Transverse colon (tissue), 4 donors: Measurements from ENCODE around the gene CRY1. TPM values are rescaled to one million over a fixed set of nuclear protein-coding genes. Genes with fewer than 3 reads are reported as not detected.

Experiments used
- DNase-seq: peaks from one replicate; pipeline ENCODE4 v3.0.0-alpha.2; 2019
- H3K27ac ChIP-seq, 4 donors: fragments of 200-600 bp; sonication (generic); 2 replicates each; pipeline ENCODE4 v1.5.1; 2016 to 2018; ENCODE audit warnings: inconsistent platforms in 4 of 4
- H3K27me3 ChIP-seq: fragments of 200-600 bp; sonication (generic); 2 replicates; pipeline ENCODE4 v1.5.1; 2017; ENCODE audit warnings: inconsistent platforms
- H3K36me3 ChIP-seq, 4 donors: fragments of 200-600 bp; sonication (generic); 2 replicates each; pipeline ENCODE4 v1.5.1; 2017 to 2019; ENCODE audit warnings: inconsistent platforms in 4 of 4
- H3K4me1 ChIP-seq, 4 donors: fragments of 200-600 bp; sonication (generic); 2 replicates each; pipeline ENCODE4 v1.5.1; 2017 to 2020; ENCODE audit warnings: inconsistent platforms in 4 of 4
- H3K4me3 ChIP-seq, 4 donors: fragments of 200-600 bp; sonication (generic); 1 replicate in 1 of 4; 2 replicates in 3 of 4; pipeline versions ENCODE4 v1.5.1 to v1.6.1; 2017 to 2019; ENCODE audit warnings: inconsistent platforms in 4 of 4
- H3K9me3 ChIP-seq, 2 donors: fragments of 200-600 bp; sonication (generic); 2 replicates each; pipeline ENCODE4 v1.5.1; 2017 to 2019; ENCODE audit warnings: inconsistent platforms in 2 of 2
- CTCF ChIP-seq, 5 experiments: fragments of 200-600 bp in 3 of 5; fragments of 450-650 bp in 2 of 5; sonication (generic) in 3 of 5; IDR thresholded peaks; 1 replicate in 2 of 5; 2 replicates in 3 of 5; pipeline ENCODE4 v1.5.1; 2016 to 2017; ENCODE audit warnings: antibody characterized with exemption in 5 of 5, inconsistent platforms in 3 of 5, mild to moderate bottlenecking in 2 of 5, moderate library complexity in 1 of 5
- EP300 ChIP-seq: sonication (generic); formaldehyde crosslinking; IDR thresholded peaks from one replicate; pipeline ENCODE4 v1.6.1; 2017; ENCODE audit warnings: antibody characterized with exemption, low read depth
- POLR2A ChIP-seq: fragments of 450-650 bp; IDR thresholded peaks from one replicate; pipeline ENCODE4 v1.6.1; 2016; ENCODE audit warnings: antibody characterized with exemption, mild to moderate bottlenecking, moderate library complexity
- POLR2AphosphoS5 ChIP-seq, 3 donors: sonication (generic); formaldehyde crosslinking; IDR thresholded peaks; one replicate each; pipeline ENCODE4 v1.6.1; 2016; ENCODE audit warnings: antibody characterized with exemption in 3 of 3
- WGBS, 2 donors: methylation state at CpG; one replicate each; pipeline ENCODE4 v1.1.5; 2018; ENCODE audit warnings: low coverage in 1 of 2; 5-methylcytosine and 5-hydroxymethylcytosine counted together
- in situ Hi-C, 4 donors: fragments of 200-750 bp; cut with MboI; loops; one replicate each; pipeline versions ENCODE4 v1.15.0 to v1.15.1; 2017; ENCODE audit warnings: low sequenced_read_pairs in 3 of 4, low pct_ligation_motif_present in 1 of 4, low pct_unique_long_range_greater_than_20kb in 1 of 4
- intact Hi-C: fragments of 100-400 bp; cut with DNase I; formaldehyde crosslinking; loops from one replicate; pipeline ENCODE4 v1.15.1; 2023; ENCODE audit warnings: low total_unique reads
- total RNA-seq, 4 donors: library from RNA; depleted of rRNA; stranded (reverse); fragments of >200 nt; gene quantifications; one replicate each; pipeline ENCODE4 v1.1.0, GENCODE V29; 2016

The CRY1 gene
- total RNA-seq, 4 donors from 2014 or later: 10.1 to 71.8 (median 21.0) TPM

DNA sequence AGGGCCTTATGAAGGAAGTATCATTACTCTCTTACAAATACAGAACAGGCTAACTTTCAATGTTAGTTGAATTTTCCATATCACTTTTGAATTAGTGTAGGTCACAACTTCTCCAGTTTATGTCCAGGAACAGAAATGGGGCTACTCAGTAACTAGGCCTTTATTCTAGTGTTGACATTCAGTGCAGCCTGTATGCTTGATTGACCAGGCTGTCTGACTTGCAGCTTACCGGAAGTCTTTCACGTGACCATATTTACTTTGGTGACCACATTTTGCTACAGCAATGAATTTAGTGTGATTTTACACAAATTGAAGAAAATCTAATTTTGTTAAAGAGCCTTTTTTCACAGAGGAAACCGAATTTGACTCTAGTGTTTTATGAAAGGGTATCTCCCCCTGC is 118.8 kb downstream of the CRY1 start:
- in situ Hi-C loops: no loop called here
- Histone ChIP-seq H3K27ac (peak overlapping the region in 3 of 4 donors; percentile 9 to 60 (median 35)), H3K4me1 (peaks cover 25 to 63% (median 42%) of the 10 kb centered on the region in 4 donors), H3K27me3 (no peaks in the 10 kb centered on the region), H3K36me3 (peaks cover 0 to 9% (median 4%) of the 10 kb centered on the region in 4 donors), H3K4me3 (no peak overlapping the region), H3K9me3 (no peaks in the 10 kb centered on the region)
- intact Hi-C loops: loop anchor here (5.0 kb wide), 1 partner anchor 118 kb away; the partner anchor contains the start of gene CRY1
- TF ChIP-seq POLR2A: no peak
- no peak for TF ChIP-seq POLR2AphosphoS5 (IDR thresholded peaks at IDR 0.05)
- no peak for TF ChIP-seq CTCF (IDR thresholded peaks at IDR 0.05)
- no peak for TF ChIP-seq EP300
- 48 to 54% methylated on average over 3 of the region's 3 CpGs for WGBS, 2 donors
- no peak for DNase-seq

DNA sequence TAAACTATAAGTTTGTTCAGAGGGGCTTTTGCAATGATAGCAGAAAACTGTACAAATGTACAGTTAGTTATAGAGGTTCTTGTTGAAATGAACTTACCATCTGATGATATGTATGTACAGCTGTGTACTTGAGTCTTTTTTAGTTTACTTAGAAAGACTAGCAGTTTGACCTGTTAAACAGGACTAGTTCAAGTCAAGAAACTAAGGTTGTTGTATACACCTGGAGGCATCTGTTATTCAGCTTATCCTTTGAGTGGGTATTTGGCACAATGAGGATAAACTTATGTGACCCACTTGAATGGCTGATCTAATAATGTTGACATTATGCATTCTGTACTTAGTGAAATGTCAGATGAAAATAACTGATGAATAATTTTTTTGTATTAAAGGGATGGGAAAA is 119.8 kb downstream of the CRY1 start:
- intact Hi-C loops: loop anchor here (5.0 kb wide), 1 partner anchor 119 kb away; the partner anchor contains the start of gene CRY1

GRCh38 chr12:106971065-106971464 is 122.3 kb downstream of the CRY1 start:
- Histone ChIP-seq H3K27me3 (no peaks in the 10 kb centered on the region), H3K9me3 (no peaks in the 10 kb centered on the region), H3K4me3 (no peak overlapping the region), H3K4me1 (peaks cover 6 to 32% (median 17%) of the 10 kb centered on the region in 4 donors), H3K36me3 (peaks cover 0 to 25% (median 12%) of the 10 kb centered on the region in 4 donors), H3K27ac (no peak overlapping the region)
- intact Hi-C loops: loop anchor here (5.0 kb wide), 1 partner anchor 121 kb away; the partner anchor contains the start of gene CRY1
- WGBS, 2 donors: 95% methylated on average over 2 of the region's 2 CpGs; no CpG with 5 or more reads in 1 of the 2 donors
- no peak for TF ChIP-seq POLR2AphosphoS5 (IDR thresholded peaks at IDR 0.05)
- no peak for DNase-seq
- in situ Hi-C loops: no loop called here

More for the DNA sequence above, 119.8 kb downstream of the CRY1 start:
- Histone ChIP-seq H3K4me3 (no peak overlapping the region), H3K27me3 (no peaks in the 10 kb centered on the region), H3K9me3 (no peaks in the 10 kb centered on the region), H3K27ac (no peak overlapping the region), H3K36me3 (peaks cover 0 to 15% (median 4%) of the 10 kb centered on the region in 4 donors), H3K4me1 (peaks cover 25 to 56% (median 39%) of the 10 kb centered on the region in 4 donors)
- no peak for DNase-seq
- in situ Hi-C loops: no loop called here
- TF ChIP-seq POLR2A: no peak
- TF ChIP-seq CTCF (IDR thresholded peaks at IDR 0.05): no peak
- TF ChIP-seq EP300: no peak
- no peak for TF ChIP-seq POLR2AphosphoS5 (IDR thresholded peaks at IDR 0.05)

DNA sequence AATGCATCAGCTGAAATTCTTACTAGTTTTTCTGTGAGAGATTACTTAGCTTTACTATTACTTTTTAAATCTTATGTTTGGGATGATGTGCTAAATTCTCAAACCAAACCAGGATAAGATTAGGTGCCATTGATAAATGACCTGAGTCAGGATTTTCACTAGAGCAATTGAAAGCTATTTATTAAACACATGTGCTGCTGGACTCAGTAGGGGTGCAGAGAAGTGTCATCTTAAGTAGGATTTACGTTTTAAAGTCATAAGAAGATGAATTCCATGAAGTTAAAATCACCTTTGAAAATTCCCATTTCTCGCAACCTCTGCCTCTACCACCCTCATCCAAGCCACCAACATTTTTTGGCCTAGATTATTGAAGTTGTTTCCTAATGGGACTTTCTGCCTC is 128.8 kb downstream of the CRY1 start:
- in situ Hi-C loops: no loop called here
- no peak overlapping the region for H3K4me3 ChIP-seq
- no peak for TF ChIP-seq POLR2A
- no peak for TF ChIP-seq EP300
- no peak for TF ChIP-seq CTCF (IDR thresholded peaks at IDR 0.05)
- TF ChIP-seq POLR2AphosphoS5 (IDR thresholded peaks at IDR 0.05): no peak
- peaks cover 0 to 20% (median 8%) of the 10 kb centered on the region in 4 donors for H3K36me3 ChIP-seq
- intact Hi-C loops: no loop called here
- DNase-seq: no peak
- no peaks in the 10 kb centered on the region for H3K9me3 ChIP-seq
- H3K27me3 ChIP-seq: no peaks in the 10 kb centered on the region
- peaks cover 0 to 7% (median 0%) of the 10 kb centered on the region in 4 donors for H3K4me1 ChIP-seq
- 86 to 94% methylated on average over 2 of the region's 2 CpGs for WGBS, 2 donors
- H3K27ac ChIP-seq: no peak overlapping the region

DNA sequence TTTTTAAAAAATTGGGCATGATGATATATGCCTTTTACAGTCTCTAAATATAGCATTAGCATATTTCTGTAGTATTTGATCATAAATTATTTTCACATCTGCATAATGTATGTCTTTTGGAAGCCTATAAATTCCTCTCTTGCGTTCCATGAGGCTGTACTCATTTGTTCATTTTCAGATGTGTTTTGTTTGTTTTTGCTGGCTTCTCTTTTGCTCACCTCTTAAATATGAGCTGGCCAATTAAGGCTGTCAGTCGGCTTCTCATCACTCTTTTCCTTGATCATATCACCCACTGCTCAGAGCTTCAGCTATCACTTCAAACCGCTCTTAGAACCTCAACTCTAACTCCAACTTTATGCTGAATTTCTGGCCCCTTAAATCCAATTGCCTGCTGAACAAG is 131.1 kb downstream of the CRY1 start:
- Histone ChIP-seq H3K27me3 (no peaks in the 10 kb centered on the region), H3K4me1 (peaks cover 8 to 27% (median 17%) of the 10 kb centered on the region in 4 donors), H3K27ac (no peak overlapping the region), H3K9me3 (no peaks in the 10 kb centered on the region), H3K4me3 (no peak overlapping the region), H3K36me3 (peaks cover 0 to 8% (median 1%) of the 10 kb centered on the region in 4 donors)
- TF ChIP-seq EP300 (no peak), CTCF (IDR thresholded peaks at IDR 0.05) (no peak), POLR2A (no peak), POLR2AphosphoS5 (IDR thresholded peaks at IDR 0.05) (no peak)
- 74 to 89% methylated on average over 3 of the region's 3 CpGs for WGBS, 2 donors
- no peak for DNase-seq
- intact Hi-C loops (no loop called here), in situ Hi-C loops (no loop called here)
